Activated CD4-positive, alpha-beta T cell treated with anti-CD3 and anti-CD28 coated beads, Interleukin-2, amount 50 U/mL, for 16 hours (primary cell): ENCODE data around the gene DMXL2.
"Not testable (repeated sequence)": the region's sequence is repeated elsewhere in the genome, so short reads cannot be mapped to it uniquely, and the experiment has no call there.

Source experiments
- DNase-seq: peaks from one replicate; pipeline ENCODE4 v3.0.0-alpha.2; 2020

The DMXL2 gene

DNA sequence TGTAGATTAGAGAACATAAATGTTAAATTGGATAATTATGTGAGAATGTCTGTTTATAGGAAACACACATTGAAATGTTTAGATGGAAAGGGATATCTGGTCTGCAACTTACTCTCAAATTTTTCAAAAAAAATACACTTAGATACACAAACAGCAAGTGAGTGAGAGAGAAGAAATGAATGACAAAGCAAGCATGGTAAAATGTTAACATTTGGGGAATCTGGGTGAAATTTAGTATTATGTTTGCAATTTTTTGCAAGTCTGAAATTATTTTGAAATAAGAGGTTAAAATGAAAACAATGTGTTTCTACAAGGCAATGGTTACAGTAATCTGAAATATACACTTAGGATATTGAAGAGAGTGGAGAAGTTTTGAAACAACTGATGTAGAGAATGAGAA lies 146.8 kb downstream of the DMXL2 start:
- no peak for DNase-seq

DNA sequence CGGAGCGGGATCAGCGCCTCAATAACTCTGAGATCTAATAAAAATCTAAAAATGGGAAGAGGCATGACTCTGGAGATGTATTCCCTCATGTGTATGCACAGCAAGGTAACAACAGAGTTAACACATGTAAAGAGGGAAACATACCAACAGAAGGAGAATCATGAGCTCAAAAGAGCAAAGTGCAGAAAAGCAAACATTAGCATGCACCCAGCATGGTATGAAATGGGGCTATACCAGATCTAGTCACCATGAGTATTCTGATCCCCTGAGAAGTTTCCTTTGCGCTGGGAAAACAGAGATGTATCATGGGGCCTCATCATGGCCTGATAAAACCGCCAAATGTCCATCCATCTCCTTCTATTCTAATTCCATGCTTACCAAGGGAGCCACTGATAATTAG lies 152.1 kb downstream of the DMXL2 start:
- DNase-seq: no peak

DNA sequence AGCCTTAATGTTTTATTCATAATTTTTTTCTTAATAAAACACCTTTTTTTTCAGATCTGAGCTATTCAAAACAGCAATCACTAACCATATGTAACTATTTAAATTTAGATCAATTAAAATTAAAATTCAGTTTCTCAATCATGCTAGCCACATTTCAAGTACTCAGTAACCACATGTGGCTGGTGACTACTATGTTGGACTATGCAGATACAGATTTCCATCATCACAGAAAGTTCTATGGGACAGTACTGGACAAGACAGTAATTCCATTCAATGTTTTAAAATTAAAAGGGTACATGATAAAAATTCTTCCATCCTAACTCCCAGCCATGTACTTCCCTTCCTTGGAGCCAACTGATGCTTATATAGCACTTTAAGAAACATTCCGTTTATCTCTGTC lies 161.8 kb downstream of the DMXL2 start:
- no peak for DNase-seq

DNA sequence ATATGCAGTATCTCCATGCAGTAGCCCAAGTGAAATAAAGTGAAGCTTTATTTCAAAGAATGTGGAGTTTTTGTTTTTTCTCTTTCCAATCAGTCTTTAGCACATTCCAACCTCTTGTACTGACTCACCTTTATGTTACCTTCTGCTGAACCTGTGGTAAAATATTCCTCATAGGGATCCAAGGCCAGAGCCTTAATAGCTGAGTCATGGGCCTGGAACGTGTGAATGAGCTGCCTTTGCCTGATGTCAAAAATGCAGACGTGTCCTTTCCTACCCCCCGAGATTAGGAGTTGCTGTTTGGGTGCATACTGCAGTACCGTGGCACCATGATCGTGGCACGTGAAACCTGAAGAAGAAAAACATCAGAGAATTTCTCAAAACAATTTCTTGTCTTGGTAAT lies 172.6 kb downstream of the DMXL2 start:
- no peak for DNase-seq

DNA sequence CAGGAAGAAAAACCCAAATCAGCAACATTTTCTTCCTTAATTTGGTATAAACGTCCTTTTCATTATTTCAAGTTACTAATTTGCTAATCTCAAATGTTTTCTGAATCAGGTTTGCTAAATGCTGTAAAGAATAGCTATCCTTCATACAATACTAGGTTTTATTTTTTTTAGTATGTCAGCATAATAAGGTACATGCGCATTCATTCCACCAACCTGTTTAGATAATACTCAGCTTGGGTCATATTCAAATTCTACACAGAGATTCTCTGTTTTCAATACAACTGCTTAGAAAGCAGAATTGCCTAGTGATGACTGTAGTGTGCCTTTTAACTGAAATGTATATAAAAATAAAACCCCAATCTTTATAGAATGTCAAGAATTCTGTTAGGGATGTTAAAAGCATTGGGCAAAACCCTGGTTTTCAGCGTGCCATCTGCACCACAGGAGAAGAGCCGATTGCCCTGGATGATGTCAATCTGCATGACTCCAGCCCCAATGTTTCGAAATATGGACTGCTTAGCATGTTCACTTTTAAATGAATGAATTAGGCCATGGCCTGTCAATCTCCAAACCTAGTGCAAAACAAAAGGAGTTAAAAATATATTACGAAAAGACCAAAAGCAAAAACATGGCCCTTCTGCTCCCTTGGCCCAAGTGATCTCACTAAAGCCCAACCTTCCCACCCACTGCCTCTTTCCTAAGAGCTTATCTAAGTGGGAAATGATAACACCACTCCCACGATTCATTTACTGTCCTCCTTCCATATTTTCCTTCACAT lies 173.8 kb downstream of the DMXL2 start:
- DNase-seq: no peak

DNA sequence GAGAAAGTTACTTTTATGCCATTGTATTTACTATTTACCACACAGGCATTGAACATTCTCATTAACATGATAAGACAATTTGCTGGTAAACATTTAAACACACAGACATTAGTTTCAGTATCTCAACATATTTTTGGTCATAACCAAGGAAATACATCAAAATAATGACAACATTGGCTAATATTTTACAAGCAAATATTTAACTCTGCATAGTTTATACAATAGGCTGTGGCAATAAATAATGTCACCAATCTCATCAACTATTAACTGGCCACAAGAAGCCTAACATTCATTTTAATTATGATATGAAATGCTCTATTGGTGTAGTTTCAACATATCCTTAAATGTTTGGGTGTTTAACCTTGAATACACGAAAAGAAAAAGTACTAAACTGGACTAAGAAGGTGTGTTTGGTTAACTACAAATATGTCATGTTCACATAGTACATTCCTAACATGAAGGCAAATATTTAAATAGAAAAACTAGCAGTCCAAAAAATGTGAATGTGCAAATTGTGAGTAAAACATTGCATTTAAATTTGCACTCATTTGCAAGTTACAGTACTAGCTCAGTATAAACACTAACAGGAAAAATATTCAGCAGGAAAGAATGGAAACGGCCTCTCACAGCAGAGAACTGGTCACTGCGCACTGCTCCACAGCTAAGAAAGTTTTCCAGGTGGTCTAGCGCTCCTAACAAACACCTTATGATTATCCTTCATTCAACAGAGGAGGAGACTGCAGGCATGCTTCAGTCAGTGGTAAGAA lies 174.5 kb downstream of the DMXL2 start:
- DNase-seq: no peak

DNA sequence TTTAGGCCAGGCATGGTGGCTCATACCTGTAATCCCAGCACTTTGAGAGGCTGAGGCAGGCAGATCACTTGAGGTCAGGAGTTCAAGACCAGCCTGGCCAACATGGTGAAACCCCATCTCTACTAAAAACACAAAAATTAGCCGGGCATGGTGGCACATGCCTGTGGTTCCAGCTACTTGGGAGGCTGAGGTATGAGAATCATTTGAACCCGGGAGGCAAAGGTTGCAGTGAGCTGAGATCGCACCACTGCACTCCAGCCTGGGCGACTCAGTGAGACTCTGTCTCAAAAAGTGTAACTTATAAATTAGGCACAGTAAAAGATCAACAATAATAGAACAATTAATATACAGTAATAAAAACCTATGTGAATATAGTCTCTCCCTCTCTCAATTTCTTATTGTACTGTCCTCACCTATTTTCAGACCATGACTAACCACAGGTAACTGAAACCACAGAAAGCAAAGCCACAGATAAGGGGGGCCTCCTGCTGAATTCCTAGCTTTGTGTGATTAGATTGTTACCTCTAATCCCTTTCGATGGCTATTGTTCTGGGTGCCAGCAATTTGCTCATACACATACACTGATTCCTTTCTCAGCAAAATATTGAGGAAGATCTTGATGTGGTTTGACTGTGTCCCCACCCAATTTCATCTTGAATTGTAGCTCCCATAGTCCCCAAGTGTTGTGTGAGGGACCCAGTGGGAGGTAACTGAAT lies 176.4 kb downstream of the DMXL2 start:
- DNase-seq: not testable (repeated sequence)

DNA sequence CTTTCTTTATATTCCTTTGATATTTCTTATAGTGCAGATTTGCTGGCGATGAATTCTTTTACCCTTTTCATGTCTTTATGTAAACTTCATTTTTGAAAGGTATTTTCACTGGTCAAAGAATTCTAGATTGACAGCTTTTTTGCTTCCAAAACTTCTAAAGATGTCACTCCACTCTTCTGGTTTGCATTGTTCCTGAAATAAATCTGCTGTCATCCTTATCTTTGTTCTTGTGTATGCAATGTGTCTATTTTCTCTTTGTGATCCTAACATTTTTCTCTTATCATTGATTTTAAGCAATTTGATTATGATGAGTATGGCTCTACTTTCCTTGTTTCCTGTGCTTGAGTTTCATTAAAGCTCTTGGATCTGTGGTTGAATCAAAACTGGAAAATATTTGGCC lies 177.8 kb downstream of the DMXL2 start:
- DNase-seq: no peak

DNA sequence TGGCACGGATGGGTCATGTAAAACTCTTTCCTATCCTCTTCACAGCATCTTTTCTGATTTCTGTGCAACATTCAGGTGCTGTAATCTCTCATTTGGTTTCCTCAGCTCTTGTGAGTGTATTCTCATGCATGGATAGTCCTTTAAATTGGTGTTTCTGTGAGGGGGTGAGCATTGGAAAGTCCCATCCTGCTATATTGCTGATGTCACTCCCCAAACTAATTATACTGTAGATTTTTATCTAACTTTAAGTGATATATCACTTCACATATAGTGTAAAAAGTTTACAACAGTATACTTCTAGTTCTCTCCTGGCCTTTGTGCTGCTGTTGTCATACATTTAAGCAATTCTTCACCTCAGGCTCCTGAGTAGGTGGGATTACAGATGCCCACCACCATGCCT lies 178.5 kb downstream of the DMXL2 start:
- DNase-seq: no peak

DNA sequence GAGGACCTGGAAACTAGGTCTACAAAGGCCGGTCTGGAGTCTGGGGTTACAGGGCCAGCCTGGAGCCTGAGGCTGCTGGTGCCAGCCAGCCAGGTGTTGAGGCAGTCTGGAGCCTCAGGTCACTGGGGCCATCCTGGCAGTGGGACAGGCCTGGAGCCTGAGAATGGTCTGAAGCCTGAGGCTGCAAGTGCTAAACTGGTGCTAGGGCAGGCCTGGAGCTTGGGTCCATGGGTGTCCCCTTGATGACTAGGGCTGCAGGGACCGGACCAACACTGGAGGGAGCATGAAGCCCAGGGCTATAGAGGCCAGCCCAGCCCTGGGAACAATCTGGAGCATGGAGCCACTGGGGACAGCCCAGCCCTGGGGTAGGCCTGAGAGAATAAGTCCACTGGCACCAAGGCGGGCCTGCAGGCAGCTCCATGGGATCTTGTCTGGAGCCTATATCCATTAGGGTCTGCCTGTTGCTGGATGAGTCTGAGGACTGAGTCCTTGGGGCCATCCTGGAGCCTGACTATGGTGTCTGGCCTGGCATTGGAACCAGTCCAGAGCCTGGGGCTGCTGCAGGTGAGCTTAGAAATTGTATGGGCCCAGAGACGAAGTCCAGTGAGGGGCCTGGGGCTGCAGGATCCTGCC lies 179.2 kb downstream of the DMXL2 start:
- DNase-seq: no peak

DNA sequence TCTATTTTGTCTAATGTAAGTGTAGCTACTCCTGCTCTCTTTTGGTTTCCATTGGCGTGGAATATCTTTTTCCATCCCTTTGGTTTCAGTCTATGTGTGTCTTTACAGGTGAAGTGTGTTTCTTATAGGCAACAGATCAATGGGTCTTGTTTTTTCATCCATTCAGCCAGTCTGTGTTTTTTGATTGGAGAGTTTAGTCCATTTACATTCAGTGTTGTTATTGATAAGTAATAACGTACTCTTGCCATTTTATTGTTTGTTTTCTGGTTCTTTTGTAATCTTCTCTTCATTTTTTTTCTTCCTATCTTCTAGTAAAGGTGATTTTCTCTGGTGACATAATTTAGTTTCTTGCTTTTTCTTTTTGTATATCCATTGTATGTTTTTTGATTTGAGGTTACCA lies 184.0 kb downstream of the DMXL2 start:
- DNase-seq: no peak

DNA sequence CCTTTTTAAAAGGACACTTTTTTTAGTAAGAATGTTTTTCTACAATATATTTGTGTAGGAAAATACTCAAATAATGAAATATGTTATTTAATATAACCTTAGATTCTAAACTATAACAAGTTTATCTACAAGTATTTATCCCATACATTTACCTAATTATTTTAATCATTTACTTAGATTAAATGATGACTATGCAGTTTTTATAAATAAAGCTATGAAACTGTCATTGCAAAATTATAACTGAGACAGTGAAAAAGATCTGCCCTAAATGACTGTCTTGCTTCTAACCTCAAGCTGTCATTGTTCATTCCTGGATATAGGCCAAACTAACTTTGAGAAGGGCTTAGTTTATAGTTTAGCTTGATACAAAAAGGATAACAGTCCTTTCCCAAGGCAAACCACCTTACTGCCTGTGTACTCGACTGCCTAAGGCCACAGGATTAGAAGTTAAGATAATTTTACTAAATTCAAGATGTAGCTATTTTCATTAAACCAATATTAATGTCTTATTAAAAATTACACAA lies 197.0 kb downstream of the DMXL2 start:
- DNase-seq: no peak

DNA sequence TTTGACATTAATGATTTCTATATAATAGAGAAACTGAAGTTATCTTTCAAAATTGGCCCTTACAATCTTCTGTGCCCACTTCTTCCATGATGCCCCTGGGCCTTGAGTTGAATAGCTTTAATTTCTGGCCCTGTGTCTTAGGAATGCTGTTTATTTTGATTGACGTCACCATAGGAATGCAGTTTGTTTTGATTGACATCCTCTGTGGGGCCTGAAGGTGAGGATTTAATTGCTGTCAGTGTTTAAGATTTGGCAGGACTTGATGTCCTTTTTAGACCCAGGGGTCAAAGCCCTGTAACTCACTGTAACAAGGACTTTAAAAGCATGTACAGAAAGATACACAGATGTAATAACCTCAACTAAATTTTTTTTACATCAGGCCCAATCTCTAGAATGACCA lies 197.8 kb downstream of the DMXL2 start:
- DNase-seq: no peak

DNA sequence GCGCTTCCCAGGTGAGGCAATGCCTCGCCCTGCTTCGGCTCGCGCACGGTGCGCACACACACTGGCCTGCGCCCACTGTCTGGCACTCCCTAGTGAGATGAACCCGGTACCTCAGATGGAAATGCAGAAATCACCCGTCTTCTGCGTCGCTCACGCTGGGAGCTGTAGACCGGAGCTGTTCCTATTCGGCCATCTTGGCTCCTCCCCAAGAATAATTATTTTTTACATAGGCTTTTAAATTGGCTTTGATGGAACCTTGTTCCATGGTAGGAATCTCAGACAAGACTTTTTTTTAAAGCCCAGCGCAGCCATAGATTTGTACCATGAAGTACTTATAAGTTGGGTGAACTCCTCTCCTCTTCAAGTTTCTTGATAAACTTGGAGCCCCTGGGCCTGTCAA lies 199.5 kb downstream of the DMXL2 start:
- not testable (repeated sequence) for DNase-seq

DNA sequence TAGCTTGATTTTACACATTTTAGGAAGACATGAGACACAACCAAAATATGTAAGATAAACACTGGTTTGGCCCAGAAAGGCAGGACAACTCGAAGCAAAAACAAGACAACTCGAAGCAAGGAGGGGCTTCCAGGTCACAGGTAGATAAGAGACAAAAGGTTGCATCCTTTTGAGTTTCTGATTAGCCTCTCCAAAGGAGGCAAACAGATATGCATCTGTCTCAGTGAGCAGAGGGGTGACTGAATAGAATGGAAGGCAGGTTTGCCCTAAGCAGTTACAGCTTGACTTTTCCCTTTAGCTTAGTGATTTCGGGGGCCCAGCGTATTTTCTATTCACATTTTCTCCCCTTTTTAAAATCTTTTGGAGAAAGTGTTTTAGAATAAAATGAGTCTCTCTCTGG lies 206.4 kb downstream of the DMXL2 start:
- DNase-seq: no peak

DNA sequence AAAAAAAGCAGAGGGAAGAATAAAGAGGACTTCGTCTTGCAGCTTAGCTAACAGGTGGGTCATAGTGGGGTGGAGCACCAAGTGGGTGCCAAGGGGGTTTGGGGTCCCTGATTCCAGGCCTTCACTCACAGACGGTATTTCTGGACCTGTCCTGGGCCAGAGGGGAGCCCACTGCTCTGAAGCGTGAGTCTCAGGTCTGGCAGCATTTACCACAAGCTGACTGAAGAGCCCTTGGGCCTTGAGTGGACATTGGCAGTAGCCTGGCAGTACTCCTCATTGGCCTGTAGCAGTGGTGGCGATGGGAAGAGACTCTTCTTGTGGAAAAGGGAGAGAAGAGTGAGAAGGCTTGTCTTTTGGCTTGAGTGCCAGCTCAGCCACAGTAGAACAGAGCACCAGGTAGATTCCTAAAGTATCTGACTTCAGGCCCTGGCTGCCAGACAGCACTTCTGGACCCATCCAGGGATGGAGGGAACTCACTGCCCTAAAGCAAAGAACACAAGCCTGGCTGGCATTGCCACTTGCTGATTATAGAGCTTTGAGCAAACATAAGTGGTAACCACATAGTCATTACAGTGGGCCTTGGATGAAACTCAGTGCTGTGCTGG lies 208.2 kb downstream of the DMXL2 start:
- no peak for DNase-seq

DNA sequence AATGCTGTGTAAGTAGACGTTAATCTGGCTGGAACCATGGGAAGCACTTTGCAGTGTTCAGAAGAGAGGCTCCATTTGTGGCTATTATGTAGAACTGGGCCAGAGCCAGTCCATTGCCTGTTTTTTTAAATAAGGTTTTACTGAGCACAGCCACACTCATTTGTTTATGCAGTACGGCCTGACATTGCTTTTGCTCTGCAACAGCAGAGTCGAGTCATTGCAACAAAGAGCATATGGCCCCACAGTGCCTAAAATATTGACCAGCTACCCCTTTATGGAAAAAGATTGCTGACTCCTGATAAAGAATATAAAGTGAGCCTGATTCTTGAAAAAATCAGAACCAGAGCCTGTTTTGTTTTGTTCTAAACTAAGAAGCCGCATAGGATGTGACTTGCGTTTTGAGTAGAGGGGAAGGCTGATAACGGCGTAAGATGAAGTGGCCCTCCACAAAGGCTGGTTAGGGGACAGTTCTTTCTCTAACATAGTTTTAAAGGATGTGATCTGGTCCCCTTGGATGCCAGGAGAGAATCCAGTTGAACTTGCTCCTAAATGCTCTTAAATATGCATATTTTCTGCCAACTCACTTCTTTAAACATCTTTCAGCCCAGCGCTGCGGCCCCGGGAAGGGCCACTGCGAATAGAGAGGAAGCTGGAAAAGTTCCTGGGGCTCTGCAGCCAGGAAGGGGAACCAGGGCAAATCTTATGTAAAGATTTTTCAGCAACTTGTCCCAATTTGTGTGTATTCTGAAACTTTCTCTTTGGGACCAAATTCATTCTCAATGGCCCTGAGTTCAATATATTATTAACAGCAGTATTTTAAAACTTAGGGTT lies 216.7 kb downstream of the DMXL2 start:
- no peak for DNase-seq

DNA sequence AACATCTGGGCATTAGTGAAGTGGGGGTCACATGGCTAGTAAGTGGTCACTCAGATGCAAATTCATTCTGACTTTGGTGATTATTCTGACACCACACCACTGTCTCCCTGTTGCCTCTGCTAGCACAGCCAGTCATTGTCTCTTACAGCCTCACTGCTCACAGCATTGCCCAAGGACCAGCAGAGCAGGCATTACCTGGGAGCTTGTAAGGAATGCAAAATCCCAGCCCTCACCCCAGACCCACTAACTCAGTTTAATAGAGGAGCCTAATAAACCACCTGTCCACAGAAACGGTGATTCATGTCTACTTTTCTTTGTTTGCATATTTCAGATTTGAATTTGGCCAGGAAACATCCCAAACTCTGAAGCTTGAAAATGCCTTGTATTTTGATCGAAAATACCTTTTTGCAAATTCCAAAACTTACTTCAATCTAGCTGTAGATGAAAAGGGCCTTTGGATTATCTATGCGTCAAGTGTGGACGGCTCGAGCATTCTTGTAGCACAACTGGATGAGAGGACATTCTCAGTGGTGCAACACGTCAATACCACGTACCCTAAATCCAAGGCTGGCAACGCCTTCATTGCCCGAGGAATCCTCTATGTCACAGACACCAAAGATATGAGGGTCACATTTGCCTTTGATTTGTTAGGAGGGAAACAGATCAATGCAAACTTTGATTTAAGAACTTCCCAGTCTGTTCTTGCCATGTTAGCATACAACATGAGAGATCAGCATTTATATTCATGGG lies 218.4 kb downstream of the DMXL2 start:
- no peak for DNase-seq

DNA sequence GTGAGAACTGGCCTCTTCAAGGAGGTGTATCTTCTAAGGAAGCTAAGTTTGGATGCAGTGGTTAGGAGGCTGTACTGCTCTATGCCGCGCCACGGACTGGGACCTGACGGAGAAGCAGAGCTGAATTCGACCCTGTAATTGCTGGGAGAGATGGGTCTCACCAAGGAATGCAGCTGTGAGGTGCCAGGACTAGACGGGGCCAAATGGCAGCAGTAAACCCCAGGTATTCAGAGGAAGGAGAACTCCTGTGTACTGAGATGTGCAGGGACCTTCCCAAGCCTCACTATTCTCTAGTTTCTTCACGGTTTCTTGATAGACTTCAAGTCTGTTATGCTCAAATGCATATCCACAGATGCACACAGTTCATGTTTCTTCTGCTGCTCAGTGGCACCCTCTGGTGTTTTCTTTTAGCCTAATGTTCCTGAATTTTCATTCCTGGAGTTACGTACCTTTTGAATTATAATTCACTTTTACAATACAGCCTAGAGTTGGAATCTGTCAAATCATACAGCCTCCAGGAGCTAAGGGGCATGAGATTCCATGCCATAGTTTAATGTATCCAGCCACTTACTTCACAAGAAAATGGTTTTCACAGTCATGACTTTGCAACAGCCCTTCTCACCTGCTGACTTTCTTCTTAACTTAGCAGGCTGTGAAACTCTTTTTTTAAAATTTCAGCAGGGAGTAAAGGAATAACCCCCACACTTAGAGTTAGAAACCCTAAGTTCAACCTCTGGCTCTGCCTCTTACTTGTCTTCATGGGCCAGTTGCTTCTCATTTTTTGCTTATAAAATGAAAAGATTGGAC lies 219.3 kb downstream of the DMXL2 start:
- DNase-seq: no peak

DNA sequence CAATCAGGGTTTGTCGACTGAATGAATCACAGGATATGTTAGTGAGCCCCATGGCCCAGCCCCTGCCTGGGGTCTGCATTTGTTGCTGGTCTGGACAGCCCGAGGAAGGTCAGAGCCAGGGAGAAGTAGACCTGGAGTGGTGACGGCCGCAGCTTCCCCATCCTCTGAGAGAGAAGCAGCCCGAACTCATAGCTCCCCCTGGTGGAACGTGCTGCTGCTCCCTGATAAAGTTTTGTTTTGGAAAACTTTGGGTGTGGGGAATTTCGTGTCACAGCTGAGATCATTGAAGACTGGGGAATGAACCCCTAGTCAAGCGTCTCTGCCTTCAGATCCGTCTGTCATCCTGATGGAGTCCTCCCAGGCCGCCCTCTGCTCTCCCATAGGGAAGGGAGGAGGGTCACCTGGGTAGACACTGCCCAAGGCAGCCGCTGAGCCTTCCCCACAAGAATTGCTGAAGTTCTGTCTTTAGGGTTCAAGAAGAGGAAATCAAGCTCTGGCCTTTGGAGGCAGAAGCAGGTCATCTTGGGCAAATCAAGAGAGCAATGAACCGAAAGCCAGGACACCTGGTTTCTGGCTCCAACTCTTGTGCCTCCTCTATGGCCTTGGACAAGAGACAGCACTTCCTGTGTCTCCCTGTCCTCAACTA lies 220.6 kb downstream of the DMXL2 start:
- DNase-seq: no peak
